ENCODE results near the gene HPCAL1.
A peak's percentile ranks its signal among the peaks of the same experiment; 100 is the strongest.

The HPCAL1 gene

DNA sequence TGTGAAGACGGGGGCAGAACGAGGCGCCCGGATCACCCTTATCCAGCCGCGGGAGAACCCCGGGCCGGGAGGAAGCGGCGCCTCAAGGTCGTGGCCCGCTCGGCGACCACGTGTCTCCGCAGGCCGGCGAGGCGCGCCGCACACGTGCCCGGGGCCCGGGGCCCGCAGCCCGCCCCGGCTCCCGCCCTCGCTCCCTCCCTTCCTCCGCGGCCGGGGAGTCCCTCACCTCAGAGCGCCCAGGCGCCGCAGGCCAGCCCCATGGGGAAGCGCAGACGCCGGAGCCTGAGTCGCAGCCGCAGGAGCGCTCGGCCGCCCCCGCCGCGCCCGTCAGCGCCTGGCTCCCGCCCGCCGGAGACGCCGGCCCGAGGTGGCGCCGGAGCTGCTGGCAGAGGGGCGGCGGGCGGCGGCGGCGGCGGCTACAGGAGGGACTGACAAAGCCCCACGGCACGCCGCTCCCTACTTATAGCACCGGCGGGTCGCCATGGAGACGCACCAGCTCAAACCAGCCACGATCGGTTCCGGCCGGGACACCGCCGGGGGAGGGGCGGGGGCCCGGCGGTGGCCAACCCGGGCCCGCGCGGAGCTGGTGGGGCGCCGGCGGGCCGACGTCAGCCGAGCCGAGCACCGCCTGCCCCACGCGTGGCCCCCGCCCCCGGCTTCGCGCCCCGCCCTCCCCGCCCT, 145.3 kb downstream of the HPCAL1 start, which contains the start of gene ODC1:
Gene ODC1, minus strand, starts transcription at position 433 of the 681 bp plus-strand sequence. CDS start 3,295 bp downstream, outside the sequence.
- no peak for TF ChIP-seq ZFX (IDR thresholded peaks at IDR 0.05; ENCODE audit: borderline replicate concordance)
- TF ChIP-seq, protein P1, sequence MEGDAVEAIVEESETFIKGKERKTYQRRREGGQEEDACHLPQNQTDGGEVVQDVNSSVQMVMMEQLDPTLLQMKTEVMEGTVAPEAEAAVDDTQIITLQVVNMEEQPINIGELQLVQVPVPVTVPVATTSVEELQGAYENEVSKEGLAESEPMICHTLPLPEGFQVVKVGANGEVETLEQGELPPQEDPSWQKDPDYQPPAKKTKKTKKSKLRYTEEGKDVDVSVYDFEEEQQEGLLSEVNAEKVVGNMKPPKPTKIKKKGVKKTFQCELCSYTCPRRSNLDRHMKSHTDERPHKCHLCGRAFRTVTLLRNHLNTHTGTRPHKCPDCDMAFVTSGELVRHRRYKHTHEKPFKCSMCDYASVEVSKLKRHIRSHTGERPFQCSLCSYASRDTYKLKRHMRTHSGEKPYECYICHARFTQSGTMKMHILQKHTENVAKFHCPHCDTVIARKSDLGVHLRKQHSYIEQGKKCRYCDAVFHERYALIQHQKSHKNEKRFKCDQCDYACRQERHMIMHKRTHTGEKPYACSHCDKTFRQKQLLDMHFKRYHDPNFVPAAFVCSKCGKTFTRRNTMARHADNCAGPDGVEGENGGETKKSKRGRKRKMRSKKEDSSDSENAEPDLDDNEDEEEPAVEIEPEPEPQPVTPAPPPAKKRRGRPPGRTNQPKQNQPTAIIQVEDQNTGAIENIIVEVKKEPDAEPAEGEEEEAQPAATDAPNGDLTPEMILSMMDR (IDR thresholded peaks at IDR 0.05) = no peak
- H3K27ac ChIP-seq = peak within 1 kb of the TSS; percentile 93

DNA sequence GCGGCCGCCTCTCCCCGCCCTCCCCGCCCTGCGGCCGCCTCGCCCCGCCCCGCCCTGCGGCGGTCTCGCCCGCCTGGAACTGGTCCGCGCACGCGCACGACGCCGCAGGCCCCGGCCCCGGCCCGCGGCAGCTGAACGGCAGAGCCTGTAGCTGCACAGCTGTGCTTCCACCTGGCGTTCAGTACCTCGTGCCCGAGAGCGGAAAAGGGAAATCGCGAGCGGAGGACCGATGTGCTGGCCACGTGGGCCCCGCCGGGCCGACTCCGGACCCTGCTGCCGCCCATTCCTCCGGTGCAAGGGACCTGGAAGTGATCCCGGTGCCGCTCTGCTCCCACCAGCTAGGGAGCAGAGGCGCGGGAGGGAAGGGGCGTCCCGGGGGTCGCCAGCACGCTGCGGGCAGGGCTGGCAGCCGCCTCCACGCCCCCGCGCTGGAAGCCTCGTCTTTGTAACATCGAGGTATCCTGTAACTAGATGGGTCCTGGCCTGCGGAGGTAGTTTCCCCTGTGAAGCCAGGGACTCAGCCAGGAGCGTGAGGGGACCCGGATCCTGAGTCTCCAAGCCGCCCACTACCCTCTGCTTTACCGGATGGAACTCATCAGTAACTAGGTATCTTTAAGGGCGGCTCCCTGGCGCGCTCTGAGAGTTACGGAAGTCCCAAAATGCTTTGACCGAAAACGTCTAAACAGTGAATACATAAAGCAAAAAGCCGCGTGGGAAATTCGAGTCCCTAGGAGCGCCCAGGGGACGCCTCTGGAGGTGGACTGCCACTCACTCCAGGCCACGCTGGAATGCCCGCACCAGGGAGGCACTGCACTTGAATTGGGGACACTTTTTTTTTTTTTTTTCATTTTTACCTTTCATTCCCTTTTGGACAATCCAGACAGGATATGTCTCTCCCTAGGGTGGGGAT, 146.1 kb downstream of the HPCAL1 start:
- H3K27ac ChIP-seq = peak overlapping the region; percentile 93
- TF ChIP-seq, protein P1 (IDR thresholded peaks at IDR 0.05) = peak; percentile 36
- TF ChIP-seq ZFX (IDR thresholded peaks at IDR 0.05; ENCODE audit: borderline replicate concordance) = no peak

DNA sequence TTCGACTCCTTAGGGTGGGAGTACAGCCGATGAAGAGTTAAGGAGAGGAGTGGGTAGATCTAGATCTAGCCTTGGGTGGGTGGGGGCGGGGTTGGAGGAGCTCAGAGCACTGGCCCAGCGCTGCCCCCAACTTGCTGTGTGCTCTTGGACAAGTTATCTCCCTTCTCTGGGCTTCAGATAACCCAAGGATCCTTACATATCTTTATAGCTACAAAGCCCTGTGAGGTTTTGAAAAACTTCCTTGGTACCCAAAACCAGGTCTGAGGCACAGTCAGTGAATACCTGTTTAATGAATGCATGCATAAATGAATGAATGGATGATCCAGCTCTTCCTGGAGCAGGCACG, 146.8 kb downstream of the HPCAL1 start:
- TF ChIP-seq ZFX (IDR thresholded peaks at IDR 0.05; ENCODE audit: borderline replicate concordance) = no peak
- TF ChIP-seq, protein P1 (IDR thresholded peaks at IDR 0.05) = no peak

GRCh38 chr2:10449838-10450691, 147.4 kb downstream of the HPCAL1 start:
- no peak overlapping the region for H3K27ac ChIP-seq
- no peak for TF ChIP-seq ZFX (IDR thresholded peaks at IDR 0.05; ENCODE audit: borderline replicate concordance)
- TF ChIP-seq, protein P1 (IDR thresholded peaks at IDR 0.05) = no peak

More for the DNA sequence above, 146.8 kb downstream of the HPCAL1 start:
- no peak overlapping the region for H3K27ac ChIP-seq

GRCh38 chr2:10451819-10452218, 149.1 kb downstream of the HPCAL1 start:
- no peak for TF ChIP-seq ZFX (IDR thresholded peaks at IDR 0.05; ENCODE audit: borderline replicate concordance)
- peak overlapping the region; percentile 56 for H3K27ac ChIP-seq

DNA sequence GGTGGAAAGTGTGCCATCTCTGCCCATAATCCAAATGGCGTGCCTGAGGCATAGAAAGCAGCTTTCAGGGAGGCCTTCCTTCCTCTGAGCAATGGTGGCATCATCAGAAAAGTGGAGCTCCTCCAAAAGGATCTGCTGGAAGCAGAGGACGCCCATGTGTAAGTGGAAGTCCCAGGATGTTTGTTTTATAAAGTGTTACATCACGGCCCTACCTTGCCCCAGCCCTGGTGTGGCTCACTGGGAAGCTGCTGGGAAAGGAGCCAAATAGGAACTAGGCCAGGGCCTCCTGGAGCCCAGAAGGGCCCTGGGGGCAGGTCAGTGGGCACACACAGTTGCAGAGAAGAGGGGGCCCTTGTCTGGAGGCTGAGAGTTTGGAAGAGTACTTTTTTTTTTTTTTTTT, 149.6 kb downstream of the HPCAL1 start:
- peak overlapping the region; percentile 56 for H3K27ac ChIP-seq
- no peak for TF ChIP-seq ZFX (IDR thresholded peaks at IDR 0.05; ENCODE audit: borderline replicate concordance)
- TF ChIP-seq, protein P1 (IDR thresholded peaks at IDR 0.05) = no peak

All from 22Rv1 (cell line).